ENCODE data around the gene ROCK2.

- TF ChIP-seq CTCF (IDR thresholded peaks at IDR 0.05; ENCODE audit: poor library complexity) (no peak), EZH2 (IDR thresholded peaks at IDR 0.05; ENCODE audit: borderline replicate concordance) (no peak)
Observed at GRCh38 chr2:11320698-11321492, 23.5 kb downstream of the ROCK2 start.
